ENCODE measurements around the gene TEAD1. TPM values are rescaled to one million over a fixed set of nuclear protein-coding genes. Genes with fewer than 3 reads are reported as not detected.

The TEAD1 gene
- total and polyA plus RNA-seq, 7 donors = 3.2 to 200 (median 155) TPM

GRCh38 chr11:12889243-12889642 is 215.0 kb downstream of the TEAD1 start:
- Histone ChIP-seq H3K27ac (peak overlapping the region; percentile 73 to 91 (median 84)), H3K36me3 (peaks cover 0 to under 1% (median 0%) of the 10 kb centered on the region in 4 donors), H3K27me3 (no peaks in the 10 kb centered on the region), H3K4me3 (no peak overlapping the region), H3K9me3 (no peaks in the 10 kb centered on the region), H3K4me1 (peaks cover 0 to 79% (median 67%) of the 10 kb centered on the region in 4 donors)
- DNase-seq = peak; percentile 82
- intact Hi-C loops (cut with DNase I) = loop anchor here (1.0 to 10.0 kb wide), 4 partner anchors 77 to 478 kb away; no protein-coding TSS in a partner anchor
- TF ChIP-seq CTCF (IDR thresholded peaks at IDR 0.05) (no peak), POLR2A (IDR thresholded peaks at IDR 0.05) (no peak), EP300 (IDR thresholded peaks at IDR 0.05) (peak in 1 of 4 donors; percentile 44), POLR2AphosphoS5 (IDR thresholded peaks at IDR 0.05) (peak; percentile 12 to 59 (median 39))
- 53 to 64% methylated on average over 5 of the region's 5 CpGs for WGBS, 2 donors

- Histone ChIP-seq H3K4me3 (no peak overlapping the region), H3K4me1 (peaks cover 0 to 68% (median 55%) of the 10 kb centered on the region in 4 donors), H3K36me3 (no peaks in the 10 kb centered on the region), H3K27ac (peak overlapping the region in 3 of 4 donors; percentile 82 to 91 (median 86)), H3K9me3 (no peaks in the 10 kb centered on the region), H3K27me3 (no peaks in the 10 kb centered on the region)
- intact Hi-C loops (cut with DNase I) = loop anchor here (5.0 kb wide), 2 partner anchors 458 to 513 kb away; partner anchors contain the start of gene PARVA
- WGBS, 2 donors = 73 to 77% methylated on average over 5 of the region's 5 CpGs
- TF ChIP-seq EP300 (IDR thresholded peaks at IDR 0.05) (no peak), POLR2AphosphoS5 (IDR thresholded peaks at IDR 0.05) (no peak), POLR2A (IDR thresholded peaks at IDR 0.05) (no peak), CTCF (IDR thresholded peaks at IDR 0.05) (no peak)
- no peak for DNase-seq
Observed at GRCh38 chr11:12890476-12890875, 216.3 kb downstream of the TEAD1 start.

GRCh38 chr11:12893787-12894672 is 219.8 kb downstream of the TEAD1 start:
- Histone ChIP-seq H3K27ac (peak overlapping the region; percentile 18 to 91 (median 84)), H3K4me1 (peaks cover 0 to 74% (median 56%) of the 10 kb centered on the region in 4 donors)
- peak in 2 of 4 donors; percentile 28 to 42 for TF ChIP-seq POLR2AphosphoS5 (IDR thresholded peaks at IDR 0.05)
- TF ChIP-seq POLR2A (IDR thresholded peaks at IDR 0.05) = no peak
- TF ChIP-seq EP300 (IDR thresholded peaks at IDR 0.05) = no peak
- peak; percentile 90 to 93 (median 92) for TF ChIP-seq CTCF (IDR thresholded peaks at IDR 0.05)

GRCh38 chr11:12897390-12897789 is 223.2 kb downstream of the TEAD1 start:
- Histone ChIP-seq H3K36me3 (peaks cover 0 to 7% (median 3%) of the 10 kb centered on the region in 4 donors), H3K27ac (peak overlapping the region; percentile 36 to 91 (median 69)), H3K4me3 (no peak overlapping the region), H3K4me1 (peaks cover 0 to 61% (median 42%) of the 10 kb centered on the region in 4 donors), H3K9me3 (no peaks in the 10 kb centered on the region), H3K27me3 (no peaks in the 10 kb centered on the region)
- intact Hi-C loops (cut with DNase I) = no loop called here
- no peak for DNase-seq
- TF ChIP-seq POLR2A (IDR thresholded peaks at IDR 0.05) = no peak
- no peak for TF ChIP-seq CTCF (IDR thresholded peaks at IDR 0.05)
- peak in 1 of 4 donors; percentile 14 for TF ChIP-seq EP300 (IDR thresholded peaks at IDR 0.05)
- no peak for TF ChIP-seq POLR2AphosphoS5 (IDR thresholded peaks at IDR 0.05)

More at GRCh38 chr11:12893787-12894672, 219.8 kb downstream of the TEAD1 start:
- Histone ChIP-seq H3K36me3 (no peaks in the 10 kb centered on the region), H3K9me3 (no peaks in the 10 kb centered on the region), H3K4me3 (no peak overlapping the region), H3K27me3 (no peaks in the 10 kb centered on the region)
- DNase-seq = peak; percentile 82
- intact Hi-C loops (cut with DNase I) = loop anchor here (2.0 to 5.0 kb wide), 5 partner anchors 462 to 605 kb away; partner anchors contain the start of gene PARVA
- 55 to 58% methylated on average over 12 of the region's 12 CpGs for WGBS, 2 donors
